Epithelial cell of proximal tubule (primary cell): Measurements from ENCODE around the gene PTPRJ. TPM values are rescaled to one million over a fixed set of nuclear protein-coding genes. Genes with fewer than 3 reads are reported as not detected.

Experiments
- DNase-seq: peaks from one replicate; pipeline ENCODE4 v3.0.0-alpha.2; 2011; ENCODE audit warnings: low read depth
- H3K4me3 ChIP-seq: 2 replicates; pipeline ENCODE4 v1.5.1; 2011; ENCODE audit warnings: low read depth, mild to moderate bottlenecking, low read length
- CTCF ChIP-seq: conservative IDR thresholded peaks from 2 replicates; pipeline ENCODE4 v1.5.1; 2012; ENCODE audit warnings: low read depth, mild to moderate bottlenecking, low read length
- total RNA-seq: library from RNA; depleted of rRNA; stranded (reverse); fragments of >200 nt; gene quantifications from 2 replicates; pipeline ENCODE4 v1.2.3, GENCODE V29; 2015

The PTPRJ gene
- total RNA-seq, 1 donor from 2014 or later, result 43.9 TPM

- TF ChIP-seq CTCF, result no peak
- no peak for DNase-seq
- no peak overlapping the region for H3K4me3 ChIP-seq
Measured at GRCh38 chr11:48154151-48154550, 173.8 kb downstream of the PTPRJ start.

- TF ChIP-seq CTCF, result no peak
- no peak for DNase-seq
- no peak overlapping the region for H3K4me3 ChIP-seq
Measured at GRCh38 chr11:48161951-48162884, 181.9 kb downstream of the PTPRJ start.

GRCh38 chr11:48162885-48163268, 182.5 kb downstream of the PTPRJ start:
- no peak overlapping the region for H3K4me3 ChIP-seq
- DNase-seq, result no peak
- TF ChIP-seq CTCF, result no peak

- H3K4me3 ChIP-seq, result no peak overlapping the region
- no peak for DNase-seq
- TF ChIP-seq CTCF, result no peak
Measured at GRCh38 chr11:48163360-48164100, 183.2 kb downstream of the PTPRJ start.

- DNase-seq, result no peak
- TF ChIP-seq CTCF, result no peak
- no peak overlapping the region for H3K4me3 ChIP-seq
Measured at GRCh38 chr11:48164836-48165235, 184.5 kb downstream of the PTPRJ start.

GRCh38 chr11:48165426-48165825, 185.1 kb downstream of the PTPRJ start:
- TF ChIP-seq CTCF, result no peak
- DNase-seq, result no peak
- H3K4me3 ChIP-seq, result no peak overlapping the region
